OCI-LY1 (cell line): ENCODE data around the gene SEMA6B.

Experiments
- H2AFZ ChIP-seq: fragments of 200-600 bp; sonication (generic), shearing (Covaris generic); 2 replicates; pipeline ENCODE4 v1.6.0; 2014; ENCODE audit warnings: antibody characterized with exemption, mild to moderate bottlenecking, low read length
- H3F3A ChIP-seq: fragments of 200-600 bp; sonication (generic), shearing (Covaris generic); 2 replicates; pipeline ENCODE4 v1.6.0; 2014; ENCODE audit warnings: mild to moderate bottlenecking, antibody characterized with exemption, low read length, moderate library complexity; ENCODE audit not compliant: insufficient read depth
- H3K27ac ChIP-seq: fragments of 200-600 bp; sonication (generic); 2 replicates; pipeline ENCODE4 v1.5.1; 2014; ENCODE audit warnings: low read length, mixed run types, mild to moderate bottlenecking, low read depth; ENCODE audit not compliant: poor library complexity, severe bottlenecking
- H3K27me3 ChIP-seq: fragments of 200-600 bp; sonication (generic); 2 replicates; pipeline ENCODE4 v1.6.0; 2014; ENCODE audit warnings: antibody characterized with exemption, mild to moderate bottlenecking, low read length, moderate library complexity; ENCODE audit not compliant: insufficient read depth
- H3K36me3 ChIP-seq: fragments of 200-600 bp; sonication (generic); 2 replicates; pipeline ENCODE4 v1.6.1; 2014; ENCODE audit warnings: mild to moderate bottlenecking, antibody characterized with exemption, low read length, moderate library complexity, mixed read lengths; ENCODE audit not compliant: insufficient read depth
- H3K4me1 ChIP-seq: fragments of 200-600 bp; sonication (generic); 2 replicates; pipeline ENCODE4 v1.5.1; 2014; ENCODE audit warnings: mild to moderate bottlenecking, low read length, moderate library complexity; ENCODE audit not compliant: insufficient read depth, severe bottlenecking
- H3K4me2 ChIP-seq: fragments of 200-600 bp; sonication (generic), shearing (Covaris generic); 2 replicates; pipeline ENCODE4 v1.6.1; 2014; ENCODE audit warnings: low read length
- H3K4me3 ChIP-seq: fragments of 200-600 bp; sonication (generic); 2 replicates; pipeline ENCODE4 v1.5.1; 2014; ENCODE audit warnings: low read length, low read depth, mild to moderate bottlenecking, mixed read lengths; ENCODE audit not compliant: poor library complexity, severe bottlenecking
- H3K79me2 ChIP-seq: fragments of 200-600 bp; shearing (Covaris generic); 2 replicates; pipeline ENCODE4 v1.6.1; 2016; ENCODE audit warnings: mixed run types, low read length, mixed read lengths; ENCODE audit not compliant: insufficient read depth
- H3K9ac ChIP-seq: fragments of 200-600 bp; sonication (generic), shearing (Covaris generic); 2 replicates; pipeline ENCODE4 v1.6.1; 2014; ENCODE audit warnings: mild to moderate bottlenecking, low read length, mixed read lengths
- H3K9me2 ChIP-seq: fragments of 200-600 bp; sonication (generic), shearing (Covaris generic); 2 replicates; pipeline ENCODE4 v1.6.1; 2014; ENCODE audit warnings: low read depth, mild to moderate bottlenecking, low read length, mixed read lengths
- H3K9me3 ChIP-seq: fragments of 200-600 bp; shearing (Covaris generic); 2 replicates; pipeline ENCODE4 v1.6.1; 2014; ENCODE audit warnings: low read length, mixed read lengths
- H4K20me1 ChIP-seq: fragments of 200-600 bp; sonication (generic), shearing (Covaris generic); 2 replicates; pipeline ENCODE4 v1.6.0; 2016; ENCODE audit warnings: mild to moderate bottlenecking, low read length; ENCODE audit not compliant: insufficient read depth
- EZH2 ChIP-seq: fragments of 200-600 bp; sonication (generic), shearing (Covaris generic); IDR thresholded peaks from 2 replicates; pipeline ENCODE4 v1.8.0; 2017; ENCODE audit warnings: borderline replicate concordance, mixed run types, mild to moderate bottlenecking, antibody characterized with exemption, low read length, moderate library complexity, mixed read lengths
- TF ChIP-seq, protein P1 (sequence below): fragments of 200-600 bp; sonication (generic), shearing (Covaris generic); IDR thresholded peaks from 2 replicates; pipeline ENCODE4 v1.5.1; 2017; ENCODE audit warnings: mild to moderate bottlenecking, antibody characterized with exemption, low read length, moderate library complexity, mixed read lengths

Gene SEMA6B

DNA sequence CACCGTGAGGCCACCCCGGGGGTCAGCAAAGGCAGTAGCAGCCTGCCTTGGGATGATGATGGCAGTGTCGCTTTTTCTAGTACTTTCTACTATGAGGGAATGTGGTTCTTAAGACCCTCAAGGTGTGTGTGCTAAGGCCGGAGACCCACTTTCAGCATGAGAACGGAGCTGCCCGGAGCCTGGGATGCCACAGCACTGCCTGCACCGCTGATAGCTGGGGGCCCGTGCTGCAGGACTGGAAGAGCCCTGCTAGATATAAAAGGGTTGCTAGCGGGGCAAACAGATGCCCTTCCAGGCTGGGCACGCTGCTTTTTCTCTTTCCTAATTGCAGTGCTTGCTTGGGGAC lies 55.7 kb downstream of the SEMA6B start:
- Histone ChIP-seq H4K20me1 (no peaks in the 10 kb centered on the region), H3K4me2 (no peak overlapping the region), H3F3A (no peaks in the 10 kb centered on the region), H3K79me2 (no peaks in the 10 kb centered on the region), H3K9me3 (no peaks in the 10 kb centered on the region), H3K27me3 (no peaks in the 10 kb centered on the region), H3K27ac (no peak overlapping the region), H3K9ac (no peak overlapping the region), H3K4me1 (no peaks in the 10 kb centered on the region), H3K9me2 (no peaks in the 10 kb centered on the region), H2AFZ (no peak overlapping the region), H3K36me3 (peaks cover 16% of the 10 kb centered on the region), H3K4me3 (no peak overlapping the region)
- no peak for TF ChIP-seq EZH2
- TF ChIP-seq, protein P1, sequence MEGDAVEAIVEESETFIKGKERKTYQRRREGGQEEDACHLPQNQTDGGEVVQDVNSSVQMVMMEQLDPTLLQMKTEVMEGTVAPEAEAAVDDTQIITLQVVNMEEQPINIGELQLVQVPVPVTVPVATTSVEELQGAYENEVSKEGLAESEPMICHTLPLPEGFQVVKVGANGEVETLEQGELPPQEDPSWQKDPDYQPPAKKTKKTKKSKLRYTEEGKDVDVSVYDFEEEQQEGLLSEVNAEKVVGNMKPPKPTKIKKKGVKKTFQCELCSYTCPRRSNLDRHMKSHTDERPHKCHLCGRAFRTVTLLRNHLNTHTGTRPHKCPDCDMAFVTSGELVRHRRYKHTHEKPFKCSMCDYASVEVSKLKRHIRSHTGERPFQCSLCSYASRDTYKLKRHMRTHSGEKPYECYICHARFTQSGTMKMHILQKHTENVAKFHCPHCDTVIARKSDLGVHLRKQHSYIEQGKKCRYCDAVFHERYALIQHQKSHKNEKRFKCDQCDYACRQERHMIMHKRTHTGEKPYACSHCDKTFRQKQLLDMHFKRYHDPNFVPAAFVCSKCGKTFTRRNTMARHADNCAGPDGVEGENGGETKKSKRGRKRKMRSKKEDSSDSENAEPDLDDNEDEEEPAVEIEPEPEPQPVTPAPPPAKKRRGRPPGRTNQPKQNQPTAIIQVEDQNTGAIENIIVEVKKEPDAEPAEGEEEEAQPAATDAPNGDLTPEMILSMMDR: no peak

DNA sequence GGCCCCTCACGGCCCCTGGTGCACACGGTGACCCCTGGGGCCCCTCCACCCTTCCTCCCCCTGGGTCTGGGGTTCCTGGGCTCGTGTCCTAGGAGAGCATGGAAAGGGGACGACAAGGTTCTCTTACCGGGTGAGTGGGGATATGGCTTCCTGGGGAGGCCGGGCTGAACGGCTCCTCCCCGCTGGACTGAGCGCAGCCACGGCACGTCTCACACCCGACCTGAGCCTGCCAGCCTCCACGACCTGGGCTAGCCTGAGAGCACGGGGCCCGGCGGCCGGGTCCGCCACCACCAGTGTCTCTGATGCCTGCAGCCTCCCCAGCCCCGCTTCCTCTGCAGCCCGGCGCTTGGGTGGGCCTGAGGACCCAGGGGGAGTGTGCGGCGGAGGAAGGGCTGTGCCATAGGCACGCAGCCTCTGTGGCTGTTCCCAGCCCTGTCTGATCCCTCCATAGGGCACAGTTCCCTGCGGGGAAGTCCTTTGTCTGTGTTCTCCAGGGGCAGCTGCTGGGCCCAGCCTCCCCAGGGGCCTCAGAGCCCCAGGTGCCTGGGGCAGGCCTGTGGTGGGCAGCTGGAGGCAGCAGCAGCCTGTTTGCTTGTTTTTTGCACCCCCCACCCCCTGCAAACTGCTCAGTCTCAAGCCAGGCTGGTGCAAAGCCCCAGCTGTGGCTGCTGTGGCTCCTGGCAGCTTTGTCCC lies 56.2 kb downstream of the SEMA6B start:
- no peaks in the 10 kb centered on the region for H3K9me2 ChIP-seq
- H3K27me3 ChIP-seq: no peaks in the 10 kb centered on the region
- no peak for TF ChIP-seq EZH2
- TF ChIP-seq, protein P1: no peak
- no peaks in the 10 kb centered on the region for H3K79me2 ChIP-seq
- no peak overlapping the region for H3K9ac ChIP-seq
- H3K4me3 ChIP-seq: no peak overlapping the region
- H3K9me3 ChIP-seq: no peaks in the 10 kb centered on the region
- H3K27ac ChIP-seq: no peak overlapping the region
- no peaks in the 10 kb centered on the region for H3K4me1 ChIP-seq
- H2AFZ ChIP-seq: no peak overlapping the region
- peaks cover 21% of the 10 kb centered on the region for H3K36me3 ChIP-seq
- no peaks in the 10 kb centered on the region for H4K20me1 ChIP-seq
- no peak overlapping the region for H3K4me2 ChIP-seq
- no peaks in the 10 kb centered on the region for H3F3A ChIP-seq

DNA sequence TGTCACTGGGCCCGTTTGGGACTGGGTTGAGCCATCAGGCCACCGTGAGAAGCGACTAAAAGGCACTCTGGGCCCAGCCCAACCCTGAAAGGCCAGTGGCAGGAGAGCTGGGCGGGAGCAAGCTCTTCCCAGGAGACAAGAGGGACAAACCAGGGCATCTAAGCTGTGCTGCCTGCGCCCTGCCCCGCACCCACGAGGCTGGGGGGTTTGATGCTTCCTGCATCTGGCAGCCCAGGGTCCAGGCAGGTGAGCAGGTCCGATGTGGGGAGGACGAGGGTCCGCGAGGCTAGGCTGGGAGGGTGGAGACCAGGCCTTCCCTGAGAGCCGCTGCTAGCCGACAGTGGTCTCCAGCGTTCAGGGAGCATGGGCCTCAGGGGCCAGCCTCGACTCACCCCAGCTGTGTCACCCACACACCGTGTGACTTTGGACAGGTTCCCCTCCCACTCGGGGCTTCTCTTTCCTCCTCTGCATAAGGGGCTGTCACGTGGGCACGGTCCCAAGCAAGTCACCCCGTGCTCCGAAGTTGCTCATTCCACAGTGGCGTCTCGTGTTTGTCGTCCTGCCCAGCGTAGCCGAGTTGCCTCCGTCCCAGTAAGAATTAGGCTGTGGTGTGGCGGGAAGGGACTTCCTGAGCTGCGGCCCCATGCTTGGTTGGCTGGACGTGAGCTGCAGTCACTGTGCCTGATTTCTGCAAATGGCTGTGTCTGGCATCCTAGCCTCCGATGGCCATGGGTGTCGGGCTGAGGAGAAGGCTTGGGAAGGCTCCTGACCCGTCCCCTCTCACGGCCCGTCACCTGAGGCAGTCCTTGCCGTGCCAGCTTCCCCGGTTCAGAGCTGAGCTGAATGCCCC lies 57.0 kb downstream of the SEMA6B start:
- H3K36me3 ChIP-seq: peaks cover 29% of the 10 kb centered on the region
- no peaks in the 10 kb centered on the region for H3K79me2 ChIP-seq
- H2AFZ ChIP-seq: no peak overlapping the region
- no peak overlapping the region for H3K4me3 ChIP-seq
- no peaks in the 10 kb centered on the region for H4K20me1 ChIP-seq
- no peak overlapping the region for H3K9ac ChIP-seq
- H3K4me2 ChIP-seq: no peak overlapping the region
- H3K27me3 ChIP-seq: no peaks in the 10 kb centered on the region
- no peaks in the 10 kb centered on the region for H3K9me3 ChIP-seq
- no peak for TF ChIP-seq EZH2
- TF ChIP-seq, protein P1: no peak
- no peak overlapping the region for H3K27ac ChIP-seq
- no peaks in the 10 kb centered on the region for H3K9me2 ChIP-seq
- no peaks in the 10 kb centered on the region for H3F3A ChIP-seq
- no peaks in the 10 kb centered on the region for H3K4me1 ChIP-seq
